NCI-H1930 (cell line): ENCODE results near the gene MED29.

ENCODE experiments used
- DNase-seq, 2 experiments: peaks; one replicate each; lab custom pipeline; 2025; lab: John Stamatoyannopoulos, UW

Gene MED29

DNA sequence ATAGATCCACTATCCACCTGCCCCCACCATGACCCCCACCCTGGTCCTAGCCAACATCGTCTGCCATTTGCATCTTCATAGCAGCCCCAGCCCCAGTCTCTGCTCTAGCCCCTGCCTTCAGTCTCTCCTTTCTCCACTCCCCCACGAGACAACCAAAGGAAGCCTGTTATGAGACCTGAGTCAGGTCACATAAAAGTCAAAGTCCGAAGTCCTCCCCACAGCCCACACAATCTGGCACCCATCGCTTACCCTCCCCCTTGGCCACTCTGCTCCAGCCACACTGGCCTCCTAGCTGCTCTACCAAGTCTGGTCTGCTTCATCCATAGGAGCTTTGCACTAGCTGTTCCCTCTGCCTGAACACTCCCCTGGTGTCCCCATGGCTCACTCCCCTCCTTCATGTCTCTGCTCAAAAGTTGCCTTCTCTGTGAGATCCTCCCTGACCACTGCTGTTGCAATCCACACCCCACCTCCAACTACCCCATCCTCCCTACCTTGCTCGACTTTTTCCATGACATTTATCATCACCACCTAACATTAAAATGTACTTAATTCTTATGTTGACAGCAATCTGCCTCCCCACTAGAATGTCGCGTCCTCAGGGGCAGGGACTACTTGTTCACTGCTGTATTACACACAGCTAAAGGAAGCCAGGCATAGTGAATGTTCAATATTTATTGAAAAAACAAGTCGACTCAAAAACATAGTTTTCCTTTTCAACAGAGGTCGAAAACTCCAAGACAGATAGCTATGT is 20.1 kb downstream of the MED29 start:
- no peak for DNase-seq

DNA sequence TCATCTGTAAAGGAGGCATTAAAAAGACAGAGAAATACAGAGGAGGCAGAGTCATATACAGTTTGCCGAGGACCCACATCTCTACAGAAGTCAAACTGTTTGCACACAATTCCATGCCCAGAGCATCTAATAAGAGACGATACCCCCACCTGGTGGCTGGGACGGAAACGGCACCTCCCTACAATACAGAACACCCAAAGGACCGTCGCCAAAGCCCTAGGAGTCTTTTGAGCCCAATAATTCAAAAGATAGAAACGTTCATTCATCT is 20.6 kb downstream of the MED29 start:
- DNase-seq: peak; percentile 85 to 89

DNA sequence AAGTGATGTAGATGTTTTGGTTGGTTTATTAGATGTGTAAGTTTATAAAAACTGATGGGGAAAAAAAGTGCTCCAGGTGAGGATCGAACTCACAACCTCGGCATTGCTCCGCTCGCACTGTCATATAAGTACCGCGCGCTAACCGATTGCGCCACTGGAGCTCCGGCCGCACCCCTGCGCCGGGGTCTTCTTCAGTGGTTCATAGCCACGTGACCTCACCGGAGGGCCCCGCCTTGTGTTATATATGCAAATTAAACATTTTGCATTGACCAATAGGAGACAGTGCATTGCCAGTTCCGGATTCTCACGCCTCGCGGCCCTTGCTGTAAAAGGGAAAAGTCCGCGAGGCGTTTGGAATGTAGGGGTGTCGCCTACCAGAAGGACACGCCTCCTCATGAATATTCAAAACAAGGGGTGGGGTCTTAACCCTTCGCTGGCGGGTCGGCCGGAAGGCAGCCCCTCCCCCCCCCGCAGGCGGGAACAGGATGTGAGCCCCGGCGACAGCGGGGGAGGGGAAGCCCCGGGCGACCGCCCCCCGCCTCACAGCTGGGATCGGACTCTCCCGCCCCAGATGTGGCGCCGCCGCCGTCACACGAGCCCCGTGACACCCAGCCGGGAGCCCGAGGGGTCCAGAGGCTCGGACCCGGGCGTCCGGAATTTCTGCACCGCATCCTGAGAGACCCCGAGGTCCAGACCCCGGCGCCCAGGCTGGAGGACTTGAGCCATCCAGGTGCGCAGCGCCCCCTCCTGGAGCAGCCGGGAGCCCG is 21.1 kb downstream of the MED29 start, which contains the start of gene PLEKHG2:
TSS of gene PLEKHG2 (plus strand) at position 570 of the 767 bp plus-strand sequence. CDS start 1,418 bp downstream, outside the sequence.
- peak; percentile 98 to 100 for DNase-seq

DNA sequence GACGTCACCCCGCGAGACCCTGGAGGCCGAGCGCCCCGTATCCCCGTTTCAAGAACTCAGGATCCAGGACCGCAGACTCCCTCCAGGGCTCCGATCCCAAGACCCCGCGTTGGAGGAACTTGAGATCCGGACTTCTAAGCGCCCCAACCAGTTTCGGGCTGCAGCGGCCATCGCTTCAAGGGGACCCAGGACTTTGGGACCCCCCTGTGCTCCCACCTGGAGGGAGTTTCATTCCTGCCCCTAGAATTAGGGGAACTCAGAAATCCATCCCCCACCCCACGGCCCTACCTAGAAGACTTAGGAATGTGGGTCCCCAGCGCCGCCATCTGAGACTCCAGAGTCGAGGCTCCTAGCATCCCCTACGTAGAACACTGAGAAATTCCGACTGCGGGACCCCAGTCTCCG is 21.7 kb downstream of the MED29 start:
- no peak for DNase-seq

DNA sequence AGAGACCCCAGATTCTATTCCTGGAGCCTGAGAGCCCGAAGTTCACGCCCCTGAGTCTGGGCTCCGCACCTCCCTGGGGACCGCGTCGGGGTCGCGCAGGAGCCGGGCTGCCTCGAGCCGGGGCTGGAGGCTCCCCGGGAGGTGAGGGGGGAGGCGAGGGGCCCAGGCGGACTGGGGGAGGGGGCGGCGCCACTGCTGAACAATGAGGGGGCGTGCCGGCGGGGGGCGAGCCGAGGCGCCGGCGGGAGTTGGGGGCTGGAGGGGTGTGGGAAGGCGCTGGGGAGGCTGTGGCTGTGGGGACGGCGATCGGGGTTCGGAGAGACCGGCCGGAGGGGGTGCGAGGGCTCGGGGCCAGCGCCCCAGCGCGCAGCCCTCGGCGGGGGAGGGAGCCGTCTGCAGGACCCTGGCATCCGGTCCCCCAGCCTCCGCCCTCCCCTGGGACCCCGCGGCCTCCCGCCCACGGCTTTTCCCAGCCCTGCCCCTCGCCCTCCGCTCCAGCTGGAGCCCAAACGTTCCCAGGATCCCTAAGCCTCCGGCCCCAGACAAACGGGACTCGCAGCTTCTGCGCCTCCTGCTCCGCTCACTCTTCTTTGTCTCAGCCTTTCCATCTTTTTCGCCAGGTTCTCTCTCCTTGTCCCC is 22.2 kb downstream of the MED29 start:
- peak; percentile 51 to 60 for DNase-seq

DNA sequence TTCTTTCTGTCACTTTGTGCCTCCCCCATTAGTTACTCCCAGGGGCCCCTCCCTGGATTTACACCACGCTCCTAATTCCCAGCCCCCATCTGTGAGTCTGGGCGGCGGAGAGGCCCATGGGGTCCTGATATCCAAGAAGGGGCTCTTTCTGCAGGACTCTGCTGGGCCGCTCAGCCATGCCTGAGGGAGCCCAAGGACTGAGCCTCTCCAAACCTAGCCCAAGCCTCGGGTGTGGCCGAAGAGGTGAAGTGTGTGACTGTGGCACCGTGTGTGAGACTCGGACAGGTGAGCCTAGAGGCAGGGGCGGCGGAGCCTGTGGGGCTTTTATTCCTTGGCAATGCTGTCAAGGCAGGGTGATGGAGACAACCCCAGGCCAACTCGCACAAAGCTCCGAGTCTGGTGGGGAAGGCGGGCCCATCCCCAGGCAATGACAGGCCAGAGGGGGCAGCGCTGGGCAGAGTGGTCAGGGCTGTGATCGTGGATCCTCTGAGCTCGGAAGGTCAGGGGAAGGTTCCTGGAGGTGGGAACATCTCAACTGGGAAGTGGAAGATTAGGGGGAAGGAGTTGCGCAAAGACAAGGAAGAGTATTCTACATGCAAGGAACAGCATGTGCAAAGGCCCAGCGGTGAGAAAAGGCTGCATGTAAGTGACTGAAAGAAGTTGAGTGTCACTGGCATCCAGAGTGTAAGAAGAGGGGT is 22.9 kb downstream of the MED29 start:
- peak in 1 of 2 experiments; percentile 41 for DNase-seq

DNA sequence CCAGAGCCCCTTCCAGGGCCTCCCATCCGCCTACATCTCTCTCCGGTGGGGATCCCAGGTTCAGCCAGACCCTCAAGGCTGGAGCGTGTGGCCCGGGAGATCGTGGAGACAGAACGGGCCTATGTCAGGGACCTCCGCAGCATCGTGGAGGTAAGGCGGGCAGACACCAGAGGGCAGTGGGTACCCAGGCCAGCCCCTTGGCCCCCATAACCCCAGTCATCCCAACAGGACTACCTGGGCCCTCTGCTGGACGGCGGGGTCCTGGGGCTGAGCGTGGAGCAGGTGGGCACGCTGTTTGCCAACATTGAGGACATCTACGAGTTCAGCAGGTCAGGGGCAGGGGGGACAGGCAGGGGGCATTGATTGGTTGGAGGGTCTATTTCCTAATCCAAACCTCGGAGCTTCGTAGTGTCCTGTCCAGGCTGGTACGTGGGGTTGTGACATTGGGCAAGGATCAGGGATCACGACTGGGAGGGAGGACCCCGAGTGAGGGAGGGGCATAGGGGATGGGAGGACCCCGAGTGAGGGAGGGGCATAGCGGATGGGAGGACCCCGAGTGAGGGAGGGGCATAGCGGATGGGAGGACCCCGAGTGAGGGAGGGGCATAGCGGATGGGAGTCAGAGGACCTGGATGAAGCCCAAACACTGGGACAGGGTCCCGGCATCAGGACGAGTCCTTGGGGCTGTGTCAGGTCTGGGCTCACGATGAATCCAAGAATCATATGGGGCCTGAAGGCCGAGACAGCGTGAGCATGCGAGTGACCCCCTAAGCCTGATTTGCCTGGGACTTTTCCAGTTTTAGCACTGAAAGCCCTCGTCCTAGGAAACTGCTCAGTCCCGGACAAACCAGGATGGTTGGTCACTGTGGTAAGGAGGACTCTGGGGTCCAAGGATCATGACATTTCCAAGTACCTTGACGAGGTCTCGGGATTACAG is 24.2 kb downstream of the MED29 start:
- DNase-seq: no peak

DNA sequence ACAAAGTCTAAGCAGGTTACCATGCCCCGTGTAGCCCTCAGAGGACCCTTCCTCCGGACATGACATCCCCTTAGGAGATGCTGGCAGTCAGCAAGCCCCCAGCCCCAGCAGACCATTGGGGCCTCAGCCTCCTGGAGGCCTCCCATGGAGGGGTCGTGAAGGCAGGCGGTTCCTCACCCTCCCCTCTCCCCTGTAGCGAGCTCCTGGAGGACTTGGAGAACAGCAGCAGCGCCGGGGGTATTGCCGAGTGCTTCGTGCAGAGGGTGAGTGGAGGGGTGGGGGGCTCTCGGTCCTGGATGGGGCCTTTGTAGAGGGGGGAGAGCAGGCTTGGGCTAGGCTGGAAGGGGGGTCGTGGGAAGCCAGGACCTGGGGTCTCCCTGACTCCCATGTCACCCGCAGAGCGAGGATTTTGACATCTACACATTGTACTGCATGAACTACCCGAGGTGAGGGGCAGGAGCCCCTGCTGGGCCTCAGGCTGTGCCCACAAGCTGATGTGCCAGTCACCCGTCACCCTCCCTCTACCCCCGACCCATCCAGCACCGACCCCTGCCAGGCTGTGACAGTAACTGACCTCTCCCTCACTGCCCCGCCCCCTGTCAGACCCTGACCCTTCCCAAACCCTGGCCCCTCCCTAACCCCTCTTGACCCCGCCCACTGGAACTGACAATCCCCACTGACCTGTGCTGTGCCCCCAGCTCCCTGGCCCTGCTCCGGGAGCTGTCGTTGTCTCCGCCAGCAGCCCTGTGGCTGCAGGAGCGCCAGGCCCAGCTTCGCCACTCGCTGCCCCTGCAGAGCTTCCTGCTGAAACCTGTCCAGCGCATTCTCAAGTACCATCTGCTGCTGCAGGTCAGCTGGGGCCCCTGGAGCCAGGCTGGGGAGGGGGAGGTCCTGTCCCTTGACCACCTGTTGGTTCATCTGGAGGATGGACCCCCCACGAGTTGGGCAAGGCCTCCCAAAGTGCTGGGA is 25.3 kb downstream of the MED29 start:
- no peak for DNase-seq

DNA sequence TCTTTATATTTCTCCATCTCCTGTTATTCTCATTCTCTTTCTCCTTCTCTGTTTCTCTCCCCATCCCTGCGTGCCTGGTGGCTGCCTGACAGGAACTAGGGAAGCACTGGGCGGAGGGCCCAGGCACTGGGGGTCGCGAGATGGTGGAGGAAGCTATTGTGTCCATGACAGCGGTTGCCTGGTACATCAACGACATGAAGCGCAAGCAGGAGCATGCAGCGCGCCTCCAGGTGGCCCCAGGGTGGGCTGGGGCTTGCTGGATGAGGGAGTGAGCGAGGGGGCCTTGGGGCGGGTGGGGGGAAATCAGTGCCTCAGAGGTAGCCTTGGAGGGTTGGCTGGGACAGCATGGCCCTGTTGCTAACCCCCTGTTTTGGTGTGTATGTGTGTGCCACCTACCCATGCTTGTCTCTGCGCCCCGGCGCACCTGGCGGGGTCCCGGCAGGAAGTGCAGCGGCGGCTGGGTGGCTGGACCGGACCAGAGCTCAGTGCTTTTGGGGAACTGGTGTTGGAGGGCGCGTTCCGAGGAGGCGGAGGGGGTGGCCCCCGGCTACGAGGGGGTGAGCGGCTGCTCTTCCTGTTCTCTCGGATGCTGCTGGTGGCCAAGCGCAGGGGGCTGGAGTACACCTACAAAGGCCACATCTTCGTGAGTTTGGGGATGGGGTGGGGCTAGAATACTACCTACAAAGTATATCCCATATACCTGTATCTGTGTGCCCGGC is 26.4 kb downstream of the MED29 start:
- no peak for DNase-seq

DNA sequence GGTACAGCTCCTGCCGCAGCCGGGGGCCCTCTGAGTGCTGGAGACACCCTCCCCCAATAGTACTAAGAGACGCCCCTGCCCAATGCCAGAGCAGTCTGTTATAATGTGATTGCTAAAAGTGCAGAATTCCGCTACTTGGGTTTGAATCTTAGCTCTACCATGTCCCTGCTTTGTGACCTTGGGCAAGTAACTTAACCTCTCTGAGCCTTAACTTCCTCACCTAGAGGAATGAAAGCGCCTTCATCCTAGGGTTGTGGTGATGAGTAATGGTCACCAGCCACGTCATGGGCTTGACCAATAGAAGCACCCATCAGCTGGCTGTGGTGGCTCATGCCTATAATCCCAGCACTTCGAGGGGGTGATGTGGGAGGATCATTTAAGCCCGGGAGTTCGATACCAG is 27.8 kb downstream of the MED29 start:
- no peak for DNase-seq

DNA sequence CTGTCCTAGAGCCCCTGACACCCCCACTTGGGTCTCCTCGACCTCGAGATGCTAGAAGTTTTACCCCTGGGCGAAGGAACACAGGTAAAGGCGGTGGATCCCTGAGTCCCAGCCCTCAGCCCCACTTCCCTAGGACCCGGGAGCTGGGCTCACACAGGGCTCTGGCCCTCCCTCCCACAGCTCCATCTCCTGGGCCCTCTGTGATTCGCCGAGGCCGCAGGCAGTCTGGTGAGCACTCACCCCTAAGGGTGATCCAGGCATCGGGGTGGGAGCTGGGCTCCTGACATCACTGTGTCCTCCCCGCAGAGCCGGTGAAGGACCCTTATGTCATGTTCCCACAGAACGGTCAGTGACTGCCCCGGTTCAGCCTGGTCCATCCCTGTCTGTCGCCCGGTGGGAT is 29.6 kb downstream of the MED29 start:
- no peak for DNase-seq

DNA sequence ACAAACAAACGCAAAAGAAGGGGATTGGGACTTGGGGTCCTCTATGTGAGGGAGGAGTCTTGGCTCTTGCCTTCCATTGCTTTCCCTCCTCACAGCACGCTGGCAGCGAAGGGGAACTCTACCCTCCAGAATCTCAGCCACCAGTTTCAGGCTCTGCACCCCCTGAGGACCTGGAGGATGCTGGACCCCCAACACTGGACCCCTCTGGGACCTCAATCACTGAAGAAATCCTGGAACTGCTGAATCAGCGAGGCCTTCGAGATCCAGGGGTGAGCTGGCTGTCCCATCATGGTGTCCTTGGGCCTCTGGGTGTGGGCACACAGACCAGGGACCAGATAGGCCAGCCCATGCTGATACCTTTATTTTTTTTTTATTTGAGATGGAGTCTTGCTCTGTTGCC is 30.8 kb downstream of the MED29 start:
- DNase-seq: no peak

DNA sequence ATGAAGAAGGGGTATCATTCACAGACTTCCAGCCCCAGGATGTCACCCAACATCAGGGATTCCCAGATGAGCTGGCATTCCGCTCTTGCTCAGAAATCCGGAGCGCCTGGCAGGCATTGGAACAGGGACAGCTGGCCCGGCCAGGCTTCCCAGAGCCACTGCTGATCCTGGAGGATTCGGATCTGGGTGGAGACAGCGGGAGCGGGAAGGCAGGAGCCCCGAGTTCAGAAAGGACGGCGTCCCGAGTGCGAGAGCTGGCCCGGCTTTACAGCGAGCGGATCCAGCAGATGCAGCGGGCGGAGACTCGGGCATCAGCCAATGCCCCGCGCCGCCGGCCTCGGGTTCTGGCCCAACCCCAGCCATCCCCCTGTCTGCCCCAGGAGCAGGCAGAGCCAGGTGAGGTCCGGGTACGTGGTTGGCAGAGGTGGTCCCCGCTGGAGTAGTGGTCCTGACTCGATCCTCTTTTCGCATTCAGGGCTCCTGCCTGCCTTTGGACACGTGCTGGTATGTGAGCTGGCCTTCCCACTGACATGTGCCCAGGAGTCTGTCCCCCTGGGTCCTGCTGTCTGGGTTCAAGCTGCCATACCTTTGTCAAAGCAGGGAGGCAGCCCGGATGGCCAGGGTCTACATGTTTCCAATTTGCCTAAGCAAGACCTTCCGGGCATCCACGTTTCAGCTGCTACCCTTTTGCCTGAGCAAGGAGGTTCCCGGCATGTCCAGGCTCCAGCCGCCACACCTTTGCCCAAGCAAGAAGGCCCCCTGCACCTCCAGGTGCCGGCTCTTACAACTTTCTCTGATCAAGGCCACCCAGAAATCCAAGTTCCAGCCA is 32.3 kb downstream of the MED29 start:
- no peak for DNase-seq

DNA sequence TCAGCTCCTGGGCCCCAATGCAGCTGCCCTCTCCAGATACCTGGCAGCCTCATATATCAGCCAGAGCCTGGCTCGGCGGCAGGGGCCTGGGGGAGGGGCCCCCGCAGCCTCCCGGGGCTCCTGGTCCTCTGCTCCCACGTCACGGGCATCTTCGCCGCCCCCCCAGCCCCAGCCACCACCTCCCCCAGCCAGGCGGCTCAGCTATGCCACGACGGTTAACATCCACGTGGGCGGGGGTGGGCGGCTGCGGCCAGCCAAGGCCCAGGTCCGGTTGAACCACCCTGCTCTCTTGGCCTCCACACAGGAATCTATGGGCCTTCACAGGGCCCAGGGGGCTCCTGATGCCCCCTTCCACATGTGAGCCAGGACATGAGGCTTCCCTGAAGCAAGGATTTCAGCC is 33.8 kb downstream of the MED29 start:
- DNase-seq: no peak

DNA sequence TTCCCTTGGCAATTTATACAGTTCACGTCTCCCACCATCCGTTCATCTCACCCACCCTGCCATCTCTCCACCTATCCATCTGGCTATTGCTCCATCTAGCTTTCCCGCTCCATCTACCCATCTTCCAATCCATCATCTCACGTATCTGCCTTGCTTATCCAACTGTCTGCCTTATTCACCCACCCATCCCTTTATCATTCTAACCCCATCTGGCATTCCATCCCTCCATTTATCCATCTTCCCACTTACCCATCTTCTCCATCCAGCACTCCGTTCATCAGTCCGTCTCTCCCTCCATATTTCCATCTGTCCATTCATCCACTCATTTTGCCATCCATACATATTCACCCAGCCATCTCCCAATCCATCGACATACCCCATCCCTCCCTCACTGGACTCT is 34.6 kb downstream of the MED29 start:
- DNase-seq: no peak

DNA sequence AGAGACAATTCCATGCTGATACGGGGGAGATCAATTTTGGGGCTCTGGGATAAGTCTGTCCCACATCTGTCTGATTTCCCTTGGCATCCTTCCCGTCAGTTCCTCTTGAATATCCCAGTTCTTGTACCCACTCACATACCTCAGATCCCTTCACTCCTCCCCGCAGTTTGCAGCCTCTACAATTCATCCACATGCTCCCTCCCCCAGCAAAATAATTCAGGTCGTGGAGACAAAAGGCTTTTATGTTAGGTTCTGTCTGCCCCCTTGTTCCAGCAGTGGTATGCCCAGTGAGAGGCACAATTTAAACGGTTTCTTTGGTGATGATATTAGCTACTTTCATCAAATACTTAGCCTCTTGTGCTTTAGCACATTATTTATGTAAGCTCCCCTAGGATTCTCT is 35.0 kb downstream of the MED29 start:
- DNase-seq: no peak

DNA sequence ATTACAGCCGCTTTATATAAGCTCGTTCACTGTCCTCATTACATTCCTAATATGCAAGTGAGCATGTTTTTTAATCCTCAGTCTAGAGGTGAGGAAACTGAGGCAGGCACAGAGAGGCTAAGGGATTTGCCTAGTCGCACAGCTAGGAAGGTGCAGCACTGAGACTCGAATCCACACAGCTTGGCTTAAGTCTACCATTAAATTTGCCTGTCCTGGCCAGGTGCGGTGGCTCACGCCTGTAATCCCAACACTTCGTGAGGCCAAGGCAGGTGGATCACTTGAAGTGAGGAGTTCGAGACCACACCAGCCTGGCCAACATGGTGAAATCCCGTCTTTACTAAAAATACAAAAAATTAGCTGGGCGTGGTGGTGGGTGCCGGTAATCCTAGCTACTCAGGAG is 36.5 kb downstream of the MED29 start:
- no peak for DNase-seq

DNA sequence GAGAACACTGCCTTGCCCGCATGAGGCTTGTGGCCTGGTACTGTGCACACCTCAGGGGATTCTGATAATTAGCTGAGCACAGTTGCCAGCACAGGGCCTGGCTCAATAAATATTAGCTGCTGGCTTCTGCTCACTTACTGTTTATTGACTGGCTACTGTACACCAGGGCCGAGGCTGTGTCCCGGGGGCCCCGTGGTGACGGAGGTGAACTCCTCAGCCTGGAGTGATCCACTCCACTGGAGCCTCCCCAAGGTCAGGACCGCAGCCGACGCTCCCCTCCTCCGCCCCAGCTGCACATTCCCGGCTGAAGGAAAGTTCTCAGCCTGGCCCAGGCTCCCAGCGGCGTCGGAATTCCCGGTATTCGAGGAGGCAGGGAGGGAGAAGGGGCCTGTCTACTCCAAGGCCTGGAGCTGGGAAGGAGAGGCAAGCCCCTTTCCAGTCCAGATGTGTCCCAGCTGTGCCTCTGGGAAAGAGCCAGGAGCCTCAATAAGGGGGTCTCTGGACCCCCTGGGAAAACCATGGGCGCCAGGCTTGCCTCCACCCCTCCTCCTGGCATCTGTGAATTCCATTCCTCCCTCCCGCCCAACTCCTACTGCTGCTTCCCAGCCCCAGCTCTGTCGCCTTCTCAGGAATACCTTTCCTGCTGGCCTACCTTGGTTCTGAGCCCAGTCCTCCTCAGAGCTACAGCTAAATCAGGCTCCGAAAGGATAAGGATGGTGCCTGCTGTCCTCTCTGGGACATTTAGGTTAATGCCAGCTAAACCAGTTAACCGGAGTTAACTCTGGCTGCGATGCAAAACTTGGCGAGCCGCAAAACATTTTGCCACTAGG is 37.3 kb downstream of the MED29 start:
- no peak for DNase-seq
